Breast epithelium (tissue), 3 donors: Measurements from ENCODE around the gene UIMC1.

Source experiments
- POLR2A ChIP-seq: fragments of 450-650 bp; IDR thresholded peaks from one replicate; pipeline ENCODE4 v1.6.1; 2016; ENCODE audit warnings: antibody characterized with exemption, mild to moderate bottlenecking, moderate library complexity
- POLR2AphosphoS5 ChIP-seq, 3 donors: sonication (generic); formaldehyde crosslinking; IDR thresholded peaks; one replicate each; pipeline ENCODE4 v1.6.1; 2017; ENCODE audit warnings: antibody characterized with exemption in 3 of 3
- TF ChIP-seq, protein P1 (sequence below), 3 donors: fragments of 450-650 bp; IDR thresholded peaks; one replicate each; pipeline ENCODE4 v1.5.1; 2016 to 2017; ENCODE audit warnings: antibody characterized with exemption in 3 of 3, mild to moderate bottlenecking in 3 of 3, moderate library complexity in 3 of 3

DNA sequence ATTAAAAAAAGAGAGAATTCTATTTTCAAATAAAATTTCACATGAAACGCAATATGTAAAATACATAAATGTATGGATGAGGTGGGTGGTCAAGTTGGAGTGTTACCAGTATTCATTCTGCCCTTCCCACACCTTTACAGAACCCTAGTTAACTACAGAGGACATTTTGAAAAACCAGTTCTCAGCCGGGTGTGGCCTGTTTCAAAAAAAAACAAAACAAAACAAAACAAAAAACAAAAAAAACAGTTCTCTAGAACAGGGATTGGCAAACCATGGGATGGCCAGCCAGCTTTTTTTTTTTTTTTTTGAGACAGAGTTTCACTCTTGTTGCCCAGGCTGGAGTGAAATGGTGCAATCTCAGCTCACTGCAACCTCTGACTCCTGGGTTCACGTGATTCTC is 79.0 kb downstream of the UIMC1 start:
- TF ChIP-seq, protein P1, sequence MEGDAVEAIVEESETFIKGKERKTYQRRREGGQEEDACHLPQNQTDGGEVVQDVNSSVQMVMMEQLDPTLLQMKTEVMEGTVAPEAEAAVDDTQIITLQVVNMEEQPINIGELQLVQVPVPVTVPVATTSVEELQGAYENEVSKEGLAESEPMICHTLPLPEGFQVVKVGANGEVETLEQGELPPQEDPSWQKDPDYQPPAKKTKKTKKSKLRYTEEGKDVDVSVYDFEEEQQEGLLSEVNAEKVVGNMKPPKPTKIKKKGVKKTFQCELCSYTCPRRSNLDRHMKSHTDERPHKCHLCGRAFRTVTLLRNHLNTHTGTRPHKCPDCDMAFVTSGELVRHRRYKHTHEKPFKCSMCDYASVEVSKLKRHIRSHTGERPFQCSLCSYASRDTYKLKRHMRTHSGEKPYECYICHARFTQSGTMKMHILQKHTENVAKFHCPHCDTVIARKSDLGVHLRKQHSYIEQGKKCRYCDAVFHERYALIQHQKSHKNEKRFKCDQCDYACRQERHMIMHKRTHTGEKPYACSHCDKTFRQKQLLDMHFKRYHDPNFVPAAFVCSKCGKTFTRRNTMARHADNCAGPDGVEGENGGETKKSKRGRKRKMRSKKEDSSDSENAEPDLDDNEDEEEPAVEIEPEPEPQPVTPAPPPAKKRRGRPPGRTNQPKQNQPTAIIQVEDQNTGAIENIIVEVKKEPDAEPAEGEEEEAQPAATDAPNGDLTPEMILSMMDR (IDR thresholded peaks at IDR 0.05), result no peak
- TF ChIP-seq POLR2A, result no peak
- no peak for TF ChIP-seq POLR2AphosphoS5 (IDR thresholded peaks at IDR 0.05)
